Lower lobe of right lung (tissue), 2 donors: ENCODE results near the gene GPR42. TPM values are rescaled to one million over a fixed set of nuclear protein-coding genes. Genes with fewer than 3 reads are reported as not detected.
"Not testable (repeated sequence)": the region's sequence is repeated elsewhere in the genome, so short reads cannot be mapped to it uniquely, and the experiment has no call there.

ENCODE experiments used
- ATAC-seq, 2 donors: fragments of 200-7000 bp; cut with Tn5 transposase; one replicate each; pipeline ENCODE4 v1.9.1; 2020 to 2022; ENCODE audit warnings: mild to moderate bottlenecking in 2 of 2, moderate library complexity in 2 of 2
- DNase-seq: peaks from one replicate; pipeline ENCODE4 v3.0.0-alpha.2; 2020
- H3K27ac ChIP-seq: fragments of 200-600 bp; one replicate; pipeline ENCODE4 v1.8.0; 2022
- H3K27me3 ChIP-seq: fragments of 200-600 bp; one replicate; pipeline ENCODE4 v1.8.0; 2022; ENCODE audit warnings: low read depth
- H3K36me3 ChIP-seq: fragments of 200-600 bp; one replicate; pipeline ENCODE4 v1.8.0; 2022; ENCODE audit warnings: mild to moderate bottlenecking
- H3K4me1 ChIP-seq: fragments of 200-600 bp; one replicate; pipeline ENCODE4 v1.8.0; 2022
- H3K4me3 ChIP-seq: fragments of 200-600 bp; one replicate; pipeline ENCODE4 v1.8.0; 2022; ENCODE audit warnings: mild to moderate bottlenecking
- H3K9me3 ChIP-seq: fragments of 200-600 bp; one replicate; pipeline ENCODE4 v1.8.0; 2022
- CTCF ChIP-seq: fragments of 200-600 bp; IDR thresholded peaks from one replicate; pipeline ENCODE4 v1.8.0; 2022; ENCODE audit warnings: antibody characterized with exemption, mild to moderate bottlenecking
- intact Hi-C: fragments of 100-400 bp; cut with DNase I; formaldehyde crosslinking; loops from one replicate; pipeline ENCODE4 v1.11.0; 2022
- total RNA-seq: library from RNA; stranded (reverse); fragmentation: NEBNext Ultra II Directional; extraction: Animal tissue kit (Norgen Biotek cat#: 25700); gene quantifications from one replicate; pipeline ENCODE4 v1.2.1, GENCODE V29; 2021
- donor health status: DM: no; HTN: yes; CAD: no; lungs with severe emphysema.

GPR42 gene
- total RNA-seq, 1 donor from 2014 or later: not detected

- no peaks in the 10 kb centered on the region for H3K27me3 ChIP-seq
- no peak for TF ChIP-seq CTCF
- DNase-seq (no peak), ATAC-seq (no peak)
- H3K27ac ChIP-seq: no peak overlapping the region
- H3K9me3 ChIP-seq: no peaks in the 10 kb centered on the region
- intact Hi-C loops: no loop called here
- no peaks in the 10 kb centered on the region for H3K4me1 ChIP-seq
- H3K36me3 ChIP-seq: no peaks in the 10 kb centered on the region
- H3K4me3 ChIP-seq: no peak overlapping the region
Measured at GRCh38 chr19:35400773-35401100, 29.9 kb downstream of the GPR42 start.

- intact Hi-C loops, H3K27me3 ChIP-seq, H3K27ac ChIP-seq, H3K4me3 ChIP-seq, H3K9me3 ChIP-seq, H3K36me3 ChIP-seq, DNase-seq, ATAC-seq, H3K4me1 ChIP-seq: not testable (repeated sequence)
Measured at GRCh38 chr19:35401416-35401815, 30.5 kb downstream of the GPR42 start.

GRCh38 chr19:35403116-35403760, 32.4 kb downstream of the GPR42 start:
- H3K4me3 ChIP-seq: no peak overlapping the region
- H3K9me3 ChIP-seq: no peaks in the 10 kb centered on the region
- no peak overlapping the region for H3K27ac ChIP-seq
- DNase-seq: no peak
- no peak for TF ChIP-seq CTCF
- ATAC-seq: no peak
- intact Hi-C loops: no loop called here
- H3K27me3 ChIP-seq: no peaks in the 10 kb centered on the region
- H3K4me1 ChIP-seq: no peaks in the 10 kb centered on the region
- H3K36me3 ChIP-seq: no peaks in the 10 kb centered on the region

- no peak overlapping the region for H3K27ac ChIP-seq
- DNase-seq (no peak), ATAC-seq (peak in 1 of 2 donors; percentile 48)
Measured at GRCh38 chr19:35404879-35405622, 34.2 kb downstream of the GPR42 start.

GRCh38 chr19:35407619-35408018, 36.8 kb downstream of the GPR42 start:
- H3K36me3 ChIP-seq: no peaks in the 10 kb centered on the region
- H3K4me1 ChIP-seq: no peaks in the 10 kb centered on the region
- peaks cover 4% of the 10 kb centered on the region for H3K27me3 ChIP-seq
- no peak overlapping the region for H3K4me3 ChIP-seq
- H3K27ac ChIP-seq: no peak overlapping the region
- H3K9me3 ChIP-seq: no peaks in the 10 kb centered on the region
- no peak for ATAC-seq
- no peak for TF ChIP-seq CTCF
- no peak for DNase-seq
- intact Hi-C loops: no loop called here

More at GRCh38 chr19:35404879-35405622, 34.2 kb downstream of the GPR42 start:
- Histone ChIP-seq H3K4me3 (no peak overlapping the region), H3K4me1 (no peaks in the 10 kb centered on the region), H3K9me3 (no peaks in the 10 kb centered on the region), H3K36me3 (no peaks in the 10 kb centered on the region), H3K27me3 (no peaks in the 10 kb centered on the region)
- TF ChIP-seq CTCF: no peak
- intact Hi-C loops: no loop called here
